ENCODE results near the gene GFRA3.

DNA sequence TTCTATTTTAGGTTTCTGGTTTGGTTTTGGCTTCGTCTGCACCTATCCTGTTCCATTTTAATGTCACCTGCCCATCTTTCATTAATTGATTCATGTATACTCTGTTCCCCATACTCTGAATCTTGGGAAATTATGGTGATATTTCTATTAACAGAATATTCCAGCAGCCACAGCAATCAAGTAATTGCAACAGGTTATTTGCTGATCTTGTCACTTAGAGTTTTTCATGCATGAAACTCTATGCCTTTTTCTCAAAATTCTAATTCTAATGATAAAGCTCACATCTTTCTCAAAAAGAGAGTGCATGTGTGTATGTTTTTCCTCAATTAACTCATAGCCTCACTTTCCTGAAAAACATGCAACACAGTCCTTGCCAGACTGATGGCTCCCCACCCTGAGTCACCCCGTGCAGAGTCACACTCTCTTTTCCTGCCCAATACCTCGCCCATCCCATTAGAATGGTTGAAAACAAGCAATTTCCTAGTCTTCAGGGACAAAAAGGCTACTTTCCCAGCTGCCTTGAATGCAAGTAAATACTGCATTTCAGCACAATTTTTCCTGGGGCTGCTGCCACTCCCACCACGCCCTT, 15.6 kb downstream of the GFRA3 start:
- TF ChIP-seq CTCF (IDR thresholded peaks at IDR 0.05) (no peak), SP1 (CRISPR knock-in tag; conservative IDR thresholded peaks at IDR 0.05) (no peak), IRF1 (CRISPR knock-in tag; IDR thresholded peaks at IDR 0.05) (no peak), MAX (CRISPR knock-in tag; IDR thresholded peaks at IDR 0.05) (no peak)
- TF ChIP-seq, protein P1, sequence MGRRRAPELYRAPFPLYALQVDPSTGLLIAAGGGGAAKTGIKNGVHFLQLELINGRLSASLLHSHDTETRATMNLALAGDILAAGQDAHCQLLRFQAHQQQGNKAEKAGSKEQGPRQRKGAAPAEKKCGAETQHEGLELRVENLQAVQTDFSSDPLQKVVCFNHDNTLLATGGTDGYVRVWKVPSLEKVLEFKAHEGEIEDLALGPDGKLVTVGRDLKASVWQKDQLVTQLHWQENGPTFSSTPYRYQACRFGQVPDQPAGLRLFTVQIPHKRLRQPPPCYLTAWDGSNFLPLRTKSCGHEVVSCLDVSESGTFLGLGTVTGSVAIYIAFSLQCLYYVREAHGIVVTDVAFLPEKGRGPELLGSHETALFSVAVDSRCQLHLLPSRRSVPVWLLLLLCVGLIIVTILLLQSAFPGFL (CRISPR knock-in tag; IDR thresholded peaks at IDR 0.05; ENCODE audit: borderline replicate concordance) = no peak
- TF ChIP-seq, protein P2, sequence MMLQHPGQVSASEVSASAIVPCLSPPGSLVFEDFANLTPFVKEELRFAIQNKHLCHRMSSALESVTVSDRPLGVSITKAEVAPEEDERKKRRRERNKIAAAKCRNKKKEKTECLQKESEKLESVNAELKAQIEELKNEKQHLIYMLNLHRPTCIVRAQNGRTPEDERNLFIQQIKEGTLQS (CRISPR knock-in tag; conservative IDR thresholded peaks at IDR 0.05) = no peak

All from WTC11 (cell line).